Testis (tissue), 2 donors: ENCODE measurements around the gene RAB40B.

Experiments
- POLR2A ChIP-seq: fragments of 450-650 bp; IDR thresholded peaks from one replicate; pipeline ENCODE4 v1.6.1; 2017; ENCODE audit warnings: antibody characterized with exemption, mild to moderate bottlenecking, moderate library complexity
- TF ChIP-seq, protein P1 (sequence below), 3 experiments: fragments of 450-650 bp in 2 of 3; fragments of 200-600 bp in 1 of 3; sonication (generic) in 1 of 3; IDR thresholded peaks; one replicate each; pipeline ENCODE4 v1.5.1; 2016 to 2019; ENCODE audit warnings: antibody characterized with exemption in 3 of 3, mild to moderate bottlenecking in 2 of 3, moderate library complexity in 1 of 3

GRCh38 chr17:82670661-82671450 is 27.6 kb downstream of the RAB40B start:
- TF ChIP-seq, protein P1, sequence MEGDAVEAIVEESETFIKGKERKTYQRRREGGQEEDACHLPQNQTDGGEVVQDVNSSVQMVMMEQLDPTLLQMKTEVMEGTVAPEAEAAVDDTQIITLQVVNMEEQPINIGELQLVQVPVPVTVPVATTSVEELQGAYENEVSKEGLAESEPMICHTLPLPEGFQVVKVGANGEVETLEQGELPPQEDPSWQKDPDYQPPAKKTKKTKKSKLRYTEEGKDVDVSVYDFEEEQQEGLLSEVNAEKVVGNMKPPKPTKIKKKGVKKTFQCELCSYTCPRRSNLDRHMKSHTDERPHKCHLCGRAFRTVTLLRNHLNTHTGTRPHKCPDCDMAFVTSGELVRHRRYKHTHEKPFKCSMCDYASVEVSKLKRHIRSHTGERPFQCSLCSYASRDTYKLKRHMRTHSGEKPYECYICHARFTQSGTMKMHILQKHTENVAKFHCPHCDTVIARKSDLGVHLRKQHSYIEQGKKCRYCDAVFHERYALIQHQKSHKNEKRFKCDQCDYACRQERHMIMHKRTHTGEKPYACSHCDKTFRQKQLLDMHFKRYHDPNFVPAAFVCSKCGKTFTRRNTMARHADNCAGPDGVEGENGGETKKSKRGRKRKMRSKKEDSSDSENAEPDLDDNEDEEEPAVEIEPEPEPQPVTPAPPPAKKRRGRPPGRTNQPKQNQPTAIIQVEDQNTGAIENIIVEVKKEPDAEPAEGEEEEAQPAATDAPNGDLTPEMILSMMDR (IDR thresholded peaks at IDR 0.05): no peak
- TF ChIP-seq POLR2A: no peak
